GM19324 (cell line): ENCODE results near the gene RIPK1.
A peak's percentile ranks its signal among the peaks of the same experiment; 100 is the strongest.
"Not testable (repeated sequence)": the region's sequence is repeated elsewhere in the genome, so short reads cannot be mapped to it uniquely, and the experiment has no call there.

ENCODE experiments used
- ATAC-seq: cut with Tn5 transposase; IDR thresholded peaks from one replicate; pipeline ENCODE4 v1.9.1; 2021; ENCODE audit warnings: mild to moderate bottlenecking, moderate library complexity; ENCODE audit not compliant: unreplicated experiment, low FRiP score

The RIPK1 gene

GRCh38 chr6:3131695-3132094 is 63.4 kb downstream of the RIPK1 start:
- ATAC-seq: no peak

GRCh38 chr6:3133515-3133914 is 65.2 kb downstream of the RIPK1 start:
- ATAC-seq: no peak

GRCh38 chr6:3135668-3136291 is 67.5 kb downstream of the RIPK1 start:
- ATAC-seq: no peak

GRCh38 chr6:3136292-3137011 is 68.2 kb downstream of the RIPK1 start:
- no peak for ATAC-seq

GRCh38 chr6:3137057-3137777 is 68.9 kb downstream of the RIPK1 start:
- no peak for ATAC-seq

GRCh38 chr6:3137873-3138272 is 69.6 kb downstream of the RIPK1 start:
- not testable (repeated sequence) for ATAC-seq

GRCh38 chr6:3138341-3138740 is 70.0 kb downstream of the RIPK1 start:
- ATAC-seq: no peak

GRCh38 chr6:3139090-3139903 is 71.0 kb downstream of the RIPK1 start:
- ATAC-seq: no peak

- ATAC-seq: no peak
These were observed 71.9 kb downstream of the RIPK1 start for GRCh38 chr6:3140201-3140600.

GRCh38 chr6:3142536-3142935 is 74.2 kb downstream of the RIPK1 start:
- no peak for ATAC-seq

GRCh38 chr6:3143158-3143557 is 74.9 kb downstream of the RIPK1 start:
- no peak for ATAC-seq

- no peak for ATAC-seq
These were observed 76.3 kb downstream of the RIPK1 start for GRCh38 chr6:3144571-3144970.

GRCh38 chr6:3147914-3148757 is 79.8 kb downstream of the RIPK1 start:
- no peak for ATAC-seq

- no peak for ATAC-seq
These were observed 83.4 kb downstream of the RIPK1 start for GRCh38 chr6:3151691-3152090.

GRCh38 chr6:3152689-3153088 is 84.4 kb downstream of the RIPK1 start:
- no peak for ATAC-seq

- not testable (repeated sequence) for ATAC-seq
These were observed 87.1 kb downstream of the RIPK1 start for GRCh38 chr6:3155416-3155815.

GRCh38 chr6:3156184-3157130 is 88.2 kb downstream of the RIPK1 start:
- ATAC-seq: not testable (repeated sequence)

- ATAC-seq: peak; percentile 81
These were observed 89.0 kb downstream of the RIPK1 start, which contains the start of gene TUBB2A for GRCh38 chr6:3157131-3157933. TUBB2A (minus strand) TSS chr6:3157544; CDS start chr6:3157463, 81 bp downstream.
